22Rv1 (cell line): ENCODE results near the gene SLC25A21.

Source experiments
- ZFX ChIP-seq: fragments of 450-650 bp; IDR thresholded peaks from 2 replicates; pipeline ENCODE4 v1.6.1; 2017; ENCODE audit warnings: antibody characterized with exemption, borderline replicate concordance
- TF ChIP-seq, protein P1 (sequence below): fragments of 450-650 bp; IDR thresholded peaks from 2 replicates; pipeline ENCODE4 v1.5.1; 2017; ENCODE audit warnings: mild to moderate bottlenecking

- TF ChIP-seq, protein P1, sequence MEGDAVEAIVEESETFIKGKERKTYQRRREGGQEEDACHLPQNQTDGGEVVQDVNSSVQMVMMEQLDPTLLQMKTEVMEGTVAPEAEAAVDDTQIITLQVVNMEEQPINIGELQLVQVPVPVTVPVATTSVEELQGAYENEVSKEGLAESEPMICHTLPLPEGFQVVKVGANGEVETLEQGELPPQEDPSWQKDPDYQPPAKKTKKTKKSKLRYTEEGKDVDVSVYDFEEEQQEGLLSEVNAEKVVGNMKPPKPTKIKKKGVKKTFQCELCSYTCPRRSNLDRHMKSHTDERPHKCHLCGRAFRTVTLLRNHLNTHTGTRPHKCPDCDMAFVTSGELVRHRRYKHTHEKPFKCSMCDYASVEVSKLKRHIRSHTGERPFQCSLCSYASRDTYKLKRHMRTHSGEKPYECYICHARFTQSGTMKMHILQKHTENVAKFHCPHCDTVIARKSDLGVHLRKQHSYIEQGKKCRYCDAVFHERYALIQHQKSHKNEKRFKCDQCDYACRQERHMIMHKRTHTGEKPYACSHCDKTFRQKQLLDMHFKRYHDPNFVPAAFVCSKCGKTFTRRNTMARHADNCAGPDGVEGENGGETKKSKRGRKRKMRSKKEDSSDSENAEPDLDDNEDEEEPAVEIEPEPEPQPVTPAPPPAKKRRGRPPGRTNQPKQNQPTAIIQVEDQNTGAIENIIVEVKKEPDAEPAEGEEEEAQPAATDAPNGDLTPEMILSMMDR = peak; percentile 13; the same call in 1 of the 2 replicates
- no peak for TF ChIP-seq ZFX
Measured at GRCh38 chr14:36661506-36662257, 510.7 kb downstream of the SLC25A21 start, which contains the start of gene PAX9.
